A549 (cell line): ENCODE measurements around the gene PAPPA2. TPM values are rescaled to one million over a fixed set of nuclear protein-coding genes. Genes with fewer than 3 reads are reported as not detected.

Experiments used
- ATAC-seq, 2 experiments: fragments of 200-7000 bp in 1 of 2; fragments of >200 bp in 1 of 2; cut with Nextera tagmentation in 1 of 2; cut with Tn5 transposase in 1 of 2; 3 replicates each; pipeline versions ENCODE4 v1.8.0 to v1.9.1; 2018 to 2020; ENCODE audit warnings: mild to moderate bottlenecking in 1 of 2, moderate library complexity in 1 of 2
- CTCF ChIA-PET: fragments of 300-600 bp; sonication (Branson Sonifier 250); formaldehyde crosslinking; extraction: SDS; loops from one replicate; lab custom pipeline; 2021; ENCODE audit warnings: antibody characterized with exemption, inconsistent platforms; lab: Yijun Ruan, JAX
- POLR2A ChIA-PET: fragments of 350-600 bp; formaldehyde crosslinking; extraction: SDS; loops from one replicate; lab custom pipeline; 2021; ENCODE audit warnings: antibody characterized with exemption, inconsistent platforms; lab: Yijun Ruan, JAX
- DNase-seq, 2 experiments: peaks; one replicate each; pipeline versions ENCODE4 v3.0.0 to v3.0.0-alpha.2; 2011 to 2016; ENCODE audit warnings: low read depth in 1 of 2, low spot score in 1 of 2
- FAIRE-seq: peaks from 2 replicates; lab custom pipeline; 2011; peaks lifted over from hg19 to GRCh38; lab: Jason Lieb, UNC
- H3K27ac ChIP-seq, 2 experiments: fragments of >200 bp; sonication (Bioruptor Twin); formaldehyde crosslinking; 3 replicates each; pipeline ENCODE4 v1.5.1; 2016 to 2017
- H3K4me1 ChIP-seq: fragments of >200 bp; sonication (Bioruptor Twin); formaldehyde crosslinking; 3 replicates; pipeline ENCODE4 v1.6.1; 2016
- H3K4me2 ChIP-seq: fragments of >200 bp; sonication (Bioruptor Twin); formaldehyde crosslinking; 3 replicates; pipeline ENCODE4 v1.6.1; 2016
- H3K4me3 ChIP-seq: fragments of >200 bp; sonication (Bioruptor Twin); formaldehyde crosslinking; 3 replicates; pipeline ENCODE4 v1.5.1; 2016
- H3K9me3 ChIP-seq: fragments of >200 bp; sonication (Bioruptor Twin); formaldehyde crosslinking; 3 replicates; pipeline ENCODE4 v1.6.1; 2016
- BHLHE40 ChIP-seq: IDR thresholded peaks from 2 replicates; pipeline ENCODE4 v1.6.1; 2012; ENCODE audit warnings: low read depth, low read length, inconsistent platforms
- CBX8 ChIP-seq: fragments of 200-600 bp; sonication (generic); IDR thresholded peaks from 2 replicates; pipeline ENCODE4 v1.6.1; 2016
- CHD2 ChIP-seq: fragments of 150-350 bp; IDR thresholded peaks from 2 replicates; pipeline ENCODE4 v1.6.1; 2014; ENCODE audit warnings: low read length; ENCODE audit not compliant: partially characterized antibody
- E2F6 ChIP-seq: IDR thresholded peaks from 2 replicates; pipeline ENCODE4 v1.6.1; 2012; ENCODE audit warnings: low read depth, borderline replicate concordance
- EP300 ChIP-seq, 2 experiments: fragments of >200 bp; sonication (Bioruptor Twin); formaldehyde crosslinking; IDR thresholded peaks; 2 replicates in 1 of 2; 3 replicates in 1 of 2; pipeline ENCODE4 v1.6.1; 2016 to 2017
- HEYL ChIP-seq: fragments of 250-450 bp; sonication (Bioruptor Pico); IDR thresholded peaks from 2 replicates; pipeline ENCODE4 v1.8.0; 2021; ENCODE audit warnings: mild to moderate bottlenecking, moderate library complexity
- HOXB13 ChIP-seq: fragments of 250-450 bp; sonication (Bioruptor Pico); IDR thresholded peaks from 2 replicates; pipeline ENCODE4 v1.5.0; 2020; ENCODE audit warnings: low read depth, mild to moderate bottlenecking, moderate library complexity
- KDM1A ChIP-seq: fragments of 200-600 bp; sonication (generic); IDR thresholded peaks from 2 replicates; pipeline ENCODE4 v1.6.1; 2016; ENCODE audit warnings: low read depth, mild to moderate bottlenecking
- MAX ChIP-seq: IDR thresholded peaks from 2 replicates; pipeline ENCODE4 v1.6.1; 2012
- POLR2AphosphoS2 ChIP-seq: conservative IDR thresholded peaks from 2 replicates; pipeline ENCODE4 v1.6.1; 2012; ENCODE audit warnings: low read length, improper control_type of control experiment, inconsistent platforms
- RARB ChIP-seq: fragments of 250-450 bp; sonication (Bioruptor Pico); IDR thresholded peaks from 2 replicates; pipeline ENCODE4 v1.8.0; 2021; ENCODE audit warnings: mild to moderate bottlenecking, moderate library complexity
- RFX5 ChIP-seq: fragments of 450-650 bp; IDR thresholded peaks from 2 replicates; pipeline ENCODE4 v1.7.1; 2014; ENCODE audit warnings: antibody characterized with exemption, mild to moderate bottlenecking, moderate library complexity
- TFCP2L1 ChIP-seq: fragments of 250-450 bp; sonication (Bioruptor Pico); IDR thresholded peaks from 2 replicates; pipeline ENCODE4 v1.5.0; 2021; ENCODE audit warnings: mild to moderate bottlenecking
- TP53 ChIP-seq: fragments of 250-450 bp; sonication (Bioruptor Pico); IDR thresholded peaks from 2 replicates; pipeline ENCODE4 v1.5.0; 2021; ENCODE audit warnings: mild to moderate bottlenecking, moderate library complexity
- ZC3H11A ChIP-seq: fragments of 450-650 bp; IDR thresholded peaks from 2 replicates; pipeline ENCODE4 v1.6.1; 2014; ENCODE audit warnings: antibody characterized with exemption, mild to moderate bottlenecking
- ZFP36 ChIP-seq: fragments of 450-650 bp; IDR thresholded peaks from 2 replicates; pipeline ENCODE4 v1.6.1; 2014; ENCODE audit warnings: borderline replicate concordance; ENCODE audit not compliant: partially characterized antibody
- ZNF302 ChIP-seq: fragments of 250-450 bp; sonication (Bioruptor Pico); IDR thresholded peaks from 2 replicates; pipeline ENCODE4 v1.9.0; 2021; ENCODE audit warnings: inconsistent platforms, mild to moderate bottlenecking, moderate library complexity
- WGBS: methylation state at CpG from one replicate; pipeline ENCODE4 v1.1.6; 2017; ENCODE audit errors: missing lambda C conversion rate; 5-methylcytosine and 5-hydroxymethylcytosine counted together
- polyA plus RNA-seq, 4 experiments: library from polyadenylated mRNA; depleted of rRNA in 3 of 4; stranded (reverse); fragments of >200 nt; fragmentation: RNase III in 1 of 4; extraction: RNeasy Plus Mini Kit Qiagen cat#74134 plus additional on column Dnase treatment in 1 of 4; gene quantifications; 2 replicates in 3 of 4; 3 replicates in 1 of 4; pipeline ENCODE4 v1.2.3, GENCODE V29; 2011 to 2017
- TF ChIP-seq, protein P1 (sequence below): IDR thresholded peaks from 2 replicates; pipeline ENCODE4 v1.6.1; 2012
- TF ChIP-seq, protein P2 (sequence below): fragments of 200-600 bp; sonication (generic); IDR thresholded peaks from 2 replicates; pipeline ENCODE4 v1.6.1; 2016; ENCODE audit warnings: antibody characterized with exemption, mild to moderate bottlenecking, moderate library complexity

The PAPPA2 gene
- polyA plus RNA-seq, 2 of the 4 experiments (the other 2 are of a cell fraction), result 0.03 to 0.72 TPM

DNA sequence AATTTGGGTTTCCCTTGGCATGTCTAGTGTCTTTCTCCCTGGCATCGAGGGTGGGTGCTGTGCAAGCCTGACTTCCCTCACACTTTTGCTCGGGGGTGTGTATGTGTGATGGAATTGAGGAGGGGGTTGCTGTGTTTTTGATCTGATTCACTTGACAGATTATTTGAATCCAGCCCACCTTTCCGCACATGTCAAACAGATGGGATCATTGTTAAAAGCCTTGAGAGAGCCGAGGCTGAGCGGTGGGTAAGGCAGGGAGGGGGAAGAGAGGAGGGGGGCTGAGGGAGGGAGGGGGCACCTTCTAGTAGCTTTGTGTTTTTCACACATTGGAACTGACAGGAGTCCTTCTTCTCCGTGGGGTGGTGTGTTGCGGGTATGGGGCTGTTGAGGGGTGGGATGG, 90.0 kb downstream of the PAPPA2 start:
- Histone ChIP-seq H3K27ac (no peak overlapping the region), H3K4me1 (no peaks in the 10 kb centered on the region), H3K9me3 (no peaks in the 10 kb centered on the region), H3K4me3 (no peak overlapping the region), H3K4me2 (no peak overlapping the region)
- no peak for DNase-seq
- ChIA-PET POLR2A (no interaction called here), CTCF (interaction anchor here (0.6 to 1.4 kb wide), 2 partner anchors 112 to 138 kb away, joined by 3 read pairs; no protein-coding TSS in a partner anchor)
- ATAC-seq, result no peak
- TF ChIP-seq ZC3H11A, result no peak
- no peak for TF ChIP-seq ZFP36
- TF ChIP-seq TP53 (CRISPR knock-in tag), result no peak
- TF ChIP-seq E2F6, result no peak
- TF ChIP-seq, protein P1, sequence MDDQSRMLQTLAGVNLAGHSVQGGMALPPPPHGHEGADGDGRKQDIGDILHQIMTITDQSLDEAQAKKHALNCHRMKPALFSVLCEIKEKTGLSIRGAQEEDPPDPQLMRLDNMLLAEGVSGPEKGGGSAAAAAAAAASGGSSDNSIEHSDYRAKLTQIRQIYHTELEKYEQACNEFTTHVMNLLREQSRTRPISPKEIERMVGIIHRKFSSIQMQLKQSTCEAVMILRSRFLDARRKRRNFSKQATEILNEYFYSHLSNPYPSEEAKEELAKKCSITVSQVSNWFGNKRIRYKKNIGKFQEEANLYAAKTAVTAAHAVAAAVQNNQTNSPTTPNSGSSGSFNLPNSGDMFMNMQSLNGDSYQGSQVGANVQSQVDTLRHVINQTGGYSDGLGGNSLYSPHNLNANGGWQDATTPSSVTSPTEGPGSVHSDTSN, result no peak
- TF ChIP-seq BHLHE40, result no peak
- TF ChIP-seq CBX8, result no peak
- TF ChIP-seq HEYL (CRISPR knock-in tag), result no peak
- TF ChIP-seq EP300 (IDR thresholded peaks at IDR 0.05), result no peak
- TF ChIP-seq KDM1A, result no peak
- no peak for TF ChIP-seq RFX5
- WGBS, result 2% methylated on average over 7 of the region's 7 CpGs
- FAIRE-seq, result no peak

DNA sequence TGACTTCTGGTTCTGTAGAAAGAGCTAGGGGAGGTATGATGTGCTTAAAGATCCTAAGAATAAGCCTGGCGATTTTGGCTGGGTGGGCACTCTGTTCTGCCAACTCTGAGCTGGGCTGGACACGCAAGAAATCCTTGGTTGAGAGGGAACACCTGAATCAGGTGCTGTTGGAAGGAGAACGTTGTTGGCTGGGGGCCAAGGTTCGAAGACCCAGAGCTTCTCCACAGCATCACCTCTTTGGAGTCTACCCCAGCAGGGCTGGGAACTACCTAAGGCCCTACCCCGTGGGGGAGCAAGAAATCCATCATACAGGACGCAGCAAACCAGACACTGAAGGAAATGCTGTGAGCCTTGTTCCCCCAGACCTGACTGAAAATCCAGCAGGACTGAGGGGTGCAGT, 93.3 kb downstream of the PAPPA2 start:
- no peak for TF ChIP-seq CHD2
- no peak for TF ChIP-seq RARB (CRISPR knock-in tag)
- no peak for TF ChIP-seq E2F6
- TF ChIP-seq ZFP36, result no peak
- no peak for TF ChIP-seq HOXB13
- no peak for TF ChIP-seq POLR2AphosphoS2
- no peak for TF ChIP-seq ZNF302
- TF ChIP-seq MAX, result no peak
- TF ChIP-seq, protein P2, sequence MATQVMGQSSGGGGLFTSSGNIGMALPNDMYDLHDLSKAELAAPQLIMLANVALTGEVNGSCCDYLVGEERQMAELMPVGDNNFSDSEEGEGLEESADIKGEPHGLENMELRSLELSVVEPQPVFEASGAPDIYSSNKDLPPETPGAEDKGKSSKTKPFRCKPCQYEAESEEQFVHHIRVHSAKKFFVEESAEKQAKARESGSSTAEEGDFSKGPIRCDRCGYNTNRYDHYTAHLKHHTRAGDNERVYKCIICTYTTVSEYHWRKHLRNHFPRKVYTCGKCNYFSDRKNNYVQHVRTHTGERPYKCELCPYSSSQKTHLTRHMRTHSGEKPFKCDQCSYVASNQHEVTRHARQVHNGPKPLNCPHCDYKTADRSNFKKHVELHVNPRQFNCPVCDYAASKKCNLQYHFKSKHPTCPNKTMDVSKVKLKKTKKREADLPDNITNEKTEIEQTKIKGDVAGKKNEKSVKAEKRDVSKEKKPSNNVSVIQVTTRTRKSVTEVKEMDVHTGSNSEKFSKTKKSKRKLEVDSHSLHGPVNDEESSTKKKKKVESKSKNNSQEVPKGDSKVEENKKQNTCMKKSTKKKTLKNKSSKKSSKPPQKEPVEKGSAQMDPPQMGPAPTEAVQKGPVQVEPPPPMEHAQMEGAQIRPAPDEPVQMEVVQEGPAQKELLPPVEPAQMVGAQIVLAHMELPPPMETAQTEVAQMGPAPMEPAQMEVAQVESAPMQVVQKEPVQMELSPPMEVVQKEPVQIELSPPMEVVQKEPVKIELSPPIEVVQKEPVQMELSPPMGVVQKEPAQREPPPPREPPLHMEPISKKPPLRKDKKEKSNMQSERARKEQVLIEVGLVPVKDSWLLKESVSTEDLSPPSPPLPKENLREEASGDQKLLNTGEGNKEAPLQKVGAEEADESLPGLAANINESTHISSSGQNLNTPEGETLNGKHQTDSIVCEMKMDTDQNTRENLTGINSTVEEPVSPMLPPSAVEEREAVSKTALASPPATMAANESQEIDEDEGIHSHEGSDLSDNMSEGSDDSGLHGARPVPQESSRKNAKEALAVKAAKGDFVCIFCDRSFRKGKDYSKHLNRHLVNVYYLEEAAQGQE, result no peak
- TF ChIP-seq TFCP2L1, result no peak
- ChIA-PET POLR2A (no interaction called here), CTCF (interaction anchor here (1.4 kb wide), 1 partner anchor 324 kb away, joined by 3 read pairs; no protein-coding TSS in a partner anchor)
- H3K4me1 ChIP-seq, result no peaks in the 10 kb centered on the region
- H3K4me2 ChIP-seq, result no peak overlapping the region
- H3K9me3 ChIP-seq, result no peaks in the 10 kb centered on the region
- H3K27ac ChIP-seq, result no peak overlapping the region
- DNase-seq, result no peak
- WGBS, result 9% methylated on average over 5 of the region's 6 CpGs
- no peak for ATAC-seq
- FAIRE-seq, result no peak
- no peak overlapping the region for H3K4me3 ChIP-seq
